ENCODE measurements around the gene REEP5. TPM values are rescaled to one million over a fixed set of nuclear protein-coding genes. Genes with fewer than 3 reads are reported as not detected.

The REEP5 gene
- 30.5 and 33.3 TPM in 2 replicates for total RNA-seq

DNA sequence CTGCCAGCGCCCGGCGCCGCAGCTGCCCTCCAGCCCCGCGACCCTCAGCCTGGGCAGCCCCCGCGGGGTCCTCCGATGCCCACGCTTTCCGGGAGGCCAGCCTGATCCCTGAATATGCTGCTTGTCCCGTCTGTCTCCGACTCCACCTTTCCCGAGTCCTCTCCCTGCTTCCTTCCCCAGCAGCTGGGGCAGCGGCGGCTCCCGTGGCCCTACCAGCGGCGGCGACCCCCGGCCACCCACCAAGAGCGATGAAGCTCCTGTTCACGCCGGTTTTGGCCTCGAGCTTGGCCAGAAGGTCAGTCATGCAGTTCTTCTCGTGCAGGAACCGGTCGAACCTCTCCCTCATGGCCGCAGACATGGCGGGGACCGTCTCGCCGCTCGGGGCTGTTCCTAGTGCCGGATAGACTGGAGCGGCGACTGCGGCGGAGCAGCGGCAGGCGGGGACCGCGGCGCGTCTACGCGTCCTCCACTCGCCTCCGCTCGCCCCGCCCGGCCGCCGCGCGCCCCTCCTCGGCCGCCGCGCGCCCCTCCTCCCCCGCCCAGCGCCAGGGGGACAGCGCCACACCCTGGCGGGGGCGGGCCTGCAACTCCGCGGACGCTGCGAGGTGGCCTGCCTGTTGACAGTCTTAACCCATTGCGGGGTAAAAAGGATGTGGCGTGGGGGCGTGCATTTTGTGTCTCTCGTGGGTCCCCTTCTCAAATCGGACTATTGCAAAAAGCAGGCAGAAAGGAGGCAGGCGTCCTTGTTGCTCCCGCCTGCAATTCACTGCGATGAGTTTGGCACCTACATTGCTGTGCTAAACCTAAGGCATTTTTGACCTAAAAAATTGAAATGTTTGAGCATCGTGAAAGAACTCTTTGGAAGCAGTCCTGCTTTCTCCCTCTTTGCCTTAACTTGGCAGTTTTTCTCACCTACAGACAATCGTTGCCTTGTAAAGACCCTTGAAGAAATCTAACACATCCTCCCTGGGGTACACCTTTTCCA lies at the start of gene REEP5:
TSS of gene REEP5 (minus strand) at position 395 of the 985 bp plus-strand sequence. CDS start at position 358, 37 bp downstream.

DNA sequence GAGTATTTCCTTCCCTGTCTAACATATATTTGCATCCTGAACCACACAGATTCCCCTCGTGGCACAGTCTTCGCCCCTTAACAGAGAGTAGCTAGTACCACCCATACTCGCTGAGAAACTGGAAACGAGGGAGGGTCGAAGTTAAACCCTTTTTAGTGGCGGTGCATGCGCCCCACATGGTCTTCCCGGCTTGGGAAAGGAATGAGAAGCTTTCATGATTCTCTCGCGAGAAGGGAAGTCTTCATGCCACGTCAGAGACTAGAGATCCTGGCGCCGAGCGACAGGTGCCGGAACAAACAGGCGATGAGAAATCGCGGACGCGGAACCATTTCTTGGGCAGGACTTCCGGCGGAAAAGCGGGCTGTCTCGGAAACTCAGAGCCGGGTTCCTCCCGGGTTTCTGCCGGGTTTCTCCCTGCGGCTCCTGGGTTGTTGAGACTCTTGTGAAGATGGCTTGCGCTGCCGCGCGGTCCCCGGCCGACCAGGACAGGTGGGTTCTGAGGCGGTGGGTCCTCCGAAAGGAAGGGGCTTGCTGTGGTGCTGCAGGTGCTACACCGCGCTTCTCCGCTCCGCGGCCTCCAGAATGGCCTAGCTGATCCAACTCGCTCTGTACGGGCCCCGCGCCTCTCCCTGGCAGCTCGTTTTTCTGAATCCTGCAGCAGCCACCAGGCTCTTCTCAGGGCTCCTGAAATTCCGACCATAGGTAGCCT lies 60.9 kb downstream of the REEP5 start, which contains the start of gene SRP19:
TSS of gene SRP19 (plus strand) at position 359 of the 709 bp plus-strand sequence. CDS start at position 449, 90 bp downstream.

Other genes starting within 250 kb of the REEP5 start
- 32.3 and 35.2 TPM in 2 replicates for gene APC, start 184.3 kb downstream of the REEP5 start, total RNA-seq
- 84.0 and 92.5 TPM in 2 replicates for gene SRP19, start 60.9 kb downstream of the REEP5 start, total RNA-seq
- 33.0 and 34.3 TPM in 2 replicates for gene DCP2, start 54.6 kb upstream of the REEP5 start, total RNA-seq

All from tracheal epithelial cell (primary cell).